OCI-LY1 (cell line): ENCODE data around the gene TNIP1.

Experiments
- EZH2 ChIP-seq: fragments of 200-600 bp; sonication (generic), shearing (Covaris generic); IDR thresholded peaks from 2 replicates; pipeline ENCODE4 v1.8.0; 2017; ENCODE audit warnings: borderline replicate concordance, mixed run types, mild to moderate bottlenecking, antibody characterized with exemption, low read length, moderate library complexity, mixed read lengths
- TF ChIP-seq, protein P1 (sequence below): fragments of 200-600 bp; sonication (generic), shearing (Covaris generic); IDR thresholded peaks from 2 replicates; pipeline ENCODE4 v1.5.1; 2017; ENCODE audit warnings: mild to moderate bottlenecking, antibody characterized with exemption, low read length, moderate library complexity, mixed read lengths

DNA sequence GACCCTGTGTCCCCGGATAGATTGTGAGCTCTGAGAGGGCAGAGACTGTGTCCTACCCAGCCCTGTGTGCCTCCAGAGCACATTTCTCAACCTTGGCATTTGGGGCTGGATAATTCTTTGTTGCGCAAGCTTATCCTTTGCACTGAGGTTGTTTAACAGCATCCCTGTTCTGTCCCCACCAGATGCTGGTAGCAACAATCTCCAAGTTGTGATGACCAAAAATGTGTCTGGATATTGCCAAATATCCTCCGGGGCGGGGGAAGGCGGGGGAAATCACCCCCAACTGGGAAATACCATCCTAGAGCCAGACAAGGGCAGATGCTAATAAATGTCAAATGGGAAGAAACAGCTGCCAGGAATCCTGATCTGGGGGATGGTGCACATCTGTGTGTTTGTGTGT is 24.0 kb upstream of the TNIP1 start:
- TF ChIP-seq, protein P1, sequence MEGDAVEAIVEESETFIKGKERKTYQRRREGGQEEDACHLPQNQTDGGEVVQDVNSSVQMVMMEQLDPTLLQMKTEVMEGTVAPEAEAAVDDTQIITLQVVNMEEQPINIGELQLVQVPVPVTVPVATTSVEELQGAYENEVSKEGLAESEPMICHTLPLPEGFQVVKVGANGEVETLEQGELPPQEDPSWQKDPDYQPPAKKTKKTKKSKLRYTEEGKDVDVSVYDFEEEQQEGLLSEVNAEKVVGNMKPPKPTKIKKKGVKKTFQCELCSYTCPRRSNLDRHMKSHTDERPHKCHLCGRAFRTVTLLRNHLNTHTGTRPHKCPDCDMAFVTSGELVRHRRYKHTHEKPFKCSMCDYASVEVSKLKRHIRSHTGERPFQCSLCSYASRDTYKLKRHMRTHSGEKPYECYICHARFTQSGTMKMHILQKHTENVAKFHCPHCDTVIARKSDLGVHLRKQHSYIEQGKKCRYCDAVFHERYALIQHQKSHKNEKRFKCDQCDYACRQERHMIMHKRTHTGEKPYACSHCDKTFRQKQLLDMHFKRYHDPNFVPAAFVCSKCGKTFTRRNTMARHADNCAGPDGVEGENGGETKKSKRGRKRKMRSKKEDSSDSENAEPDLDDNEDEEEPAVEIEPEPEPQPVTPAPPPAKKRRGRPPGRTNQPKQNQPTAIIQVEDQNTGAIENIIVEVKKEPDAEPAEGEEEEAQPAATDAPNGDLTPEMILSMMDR, result no peak
- TF ChIP-seq EZH2, result no peak
